ENCODE measurements around the gene FGF14.
A peak's percentile ranks its signal among the peaks of the same experiment; 100 is the strongest.

Gene FGF14

DNA sequence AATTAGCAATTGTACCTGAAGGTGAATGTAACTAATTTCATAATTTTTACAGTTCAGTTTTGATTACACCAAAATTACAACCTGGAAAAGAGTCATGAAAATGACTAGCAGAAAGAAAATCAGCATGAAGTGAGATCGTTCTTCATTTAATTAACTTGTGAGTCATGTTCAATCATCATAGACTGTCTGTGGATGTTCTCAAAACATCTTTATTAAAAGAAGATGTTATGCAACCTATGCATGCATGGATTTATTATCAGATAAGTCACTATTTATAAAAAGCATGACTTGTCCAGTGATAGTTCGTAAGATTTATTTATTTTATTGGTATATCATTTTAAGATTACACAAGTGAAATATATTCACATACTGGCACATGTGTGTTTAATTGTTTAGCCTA is 703.4 kb downstream of the FGF14 start:
- no peak for DNase-seq

- DNase-seq, result no peak
Measured at GRCh38 chr13:101697745-101698144, 704.1 kb downstream of the FGF14 start.

DNA sequence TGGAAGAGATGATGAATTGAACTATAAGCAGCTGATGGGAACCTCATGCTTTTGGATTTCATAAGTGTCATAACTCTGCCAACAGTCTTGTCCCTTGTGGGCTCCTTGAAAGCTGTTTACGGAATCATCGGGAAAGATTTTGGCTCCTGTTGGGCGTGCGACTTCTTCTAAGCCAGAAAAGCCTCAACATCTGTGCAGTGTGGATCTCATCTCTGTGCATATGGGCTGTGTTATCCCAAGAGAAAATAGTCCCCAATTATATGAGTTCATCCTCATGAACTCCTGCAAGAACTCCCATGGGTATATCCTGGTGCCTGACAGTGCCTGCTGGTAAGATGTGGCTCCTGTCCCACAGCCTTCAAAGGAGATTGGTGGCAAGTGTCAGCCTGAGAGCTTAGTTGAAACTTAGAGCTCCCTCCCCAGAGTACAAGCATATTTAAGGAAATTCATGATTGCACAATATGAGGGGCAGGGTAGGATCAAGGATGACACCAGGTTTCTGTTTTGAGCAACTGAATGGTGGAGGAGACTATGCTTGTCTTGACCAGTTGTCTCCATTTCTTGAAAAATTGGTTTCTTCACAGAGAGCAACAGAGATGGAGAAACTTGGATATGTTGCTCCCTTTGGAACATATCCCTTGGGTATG is 705.9 kb downstream of the FGF14 start:
- no peak for DNase-seq

DNA sequence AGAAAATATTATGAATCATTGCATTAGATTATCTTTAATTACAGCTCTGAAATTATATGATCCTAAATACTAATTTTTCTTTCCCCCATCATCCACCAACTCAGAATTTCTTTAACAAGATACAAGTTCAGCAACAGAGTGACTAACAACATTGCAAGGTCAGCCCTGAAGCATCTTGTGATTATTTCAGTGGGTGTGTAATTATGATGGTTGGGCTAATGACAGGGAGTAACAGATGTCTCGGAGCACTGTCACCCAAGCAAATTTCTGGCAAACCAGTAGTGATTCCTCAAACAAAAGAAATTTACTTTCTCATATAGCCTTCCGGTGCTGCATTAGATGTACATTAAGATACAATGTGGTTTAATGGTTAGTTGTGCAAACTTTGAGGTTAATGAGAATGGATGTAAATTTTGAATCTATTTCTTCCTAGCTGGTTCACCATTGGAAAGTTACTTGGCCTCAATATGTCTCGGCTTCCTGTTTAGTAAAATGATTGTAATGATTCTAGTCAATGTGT is 710.4 kb downstream of the FGF14 start:
- peak; percentile 21 for DNase-seq

DNA sequence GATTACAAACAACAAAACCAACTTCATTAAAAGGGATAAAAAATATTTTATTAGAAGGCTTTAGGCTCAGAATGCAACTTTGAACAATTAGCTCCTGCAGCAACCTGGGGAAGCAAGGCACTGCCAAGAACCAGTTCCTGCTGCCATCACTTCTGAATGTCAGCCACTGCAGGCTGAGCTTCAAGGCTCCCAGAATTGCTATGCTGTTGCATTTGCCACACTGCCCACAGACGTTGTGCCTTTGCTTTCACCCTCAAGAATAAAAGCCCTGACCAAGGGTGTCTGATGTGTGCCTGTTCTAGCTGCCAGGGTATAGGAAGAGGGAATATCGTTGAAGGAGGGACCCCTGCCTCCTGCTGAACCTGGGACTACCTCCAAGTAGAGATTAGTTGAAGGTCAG is 711.0 kb downstream of the FGF14 start:
- peak; percentile 26 for DNase-seq

- no peak for DNase-seq
Measured at GRCh38 chr13:101686003-101686402, 715.8 kb downstream of the FGF14 start.

DNA sequence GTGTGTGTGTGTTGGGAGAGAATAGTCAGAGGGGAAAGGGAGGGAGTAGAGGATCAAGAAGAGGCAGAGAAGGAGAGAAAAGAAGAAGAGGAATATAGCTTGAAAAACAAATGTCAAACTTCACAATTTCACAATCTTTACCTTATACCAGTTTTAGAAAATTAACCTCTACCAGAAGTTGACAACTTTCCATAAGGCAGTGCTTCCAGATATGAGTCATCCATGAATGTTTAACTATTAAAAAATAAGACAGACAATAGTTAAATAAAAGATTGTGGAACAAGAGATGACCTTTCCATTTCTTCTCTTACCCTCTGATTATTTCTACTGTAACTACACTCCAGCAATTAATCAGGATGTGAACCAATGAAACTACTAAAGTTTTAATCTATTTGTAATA is 720.0 kb downstream of the FGF14 start:
- DNase-seq, result no peak

DNA sequence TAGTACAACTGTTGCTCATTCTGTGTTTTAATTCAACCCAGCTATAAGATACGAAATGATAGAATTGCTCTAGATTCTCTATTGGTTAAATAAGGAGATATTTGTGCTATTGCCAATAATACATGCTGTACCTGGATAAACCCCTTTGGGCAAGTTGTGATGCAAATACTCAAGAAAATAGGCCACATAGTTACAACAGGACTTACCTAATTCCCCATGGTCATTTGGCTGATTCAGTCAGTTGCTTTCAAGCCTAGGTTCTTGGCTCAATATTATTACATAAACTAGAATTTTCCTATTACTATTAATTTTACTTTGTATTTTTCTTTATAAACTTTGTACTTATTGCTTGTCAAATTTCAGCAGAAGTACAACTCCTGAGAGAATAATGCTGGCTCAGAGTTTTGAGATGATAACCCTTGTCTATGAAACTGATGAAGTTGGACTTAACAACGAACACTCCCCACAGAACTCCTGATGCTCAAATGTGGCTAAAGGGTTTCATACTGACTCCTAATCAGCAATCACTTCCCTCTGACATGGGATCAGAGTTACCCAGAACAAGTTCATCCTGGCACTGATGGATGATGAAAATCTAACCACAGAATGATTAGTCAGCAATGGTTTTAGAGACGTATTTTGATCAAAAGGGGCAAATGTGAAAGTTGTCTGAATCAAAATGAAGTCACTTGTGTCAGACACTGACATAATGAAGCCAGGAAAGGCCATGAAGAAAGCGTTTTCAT is 728.3 kb downstream of the FGF14 start:
- no peak for DNase-seq

GRCh38 chr13:101661839-101662238 is 740.0 kb downstream of the FGF14 start:
- peak; percentile 81 for DNase-seq
